ENCODE measurements around the gene SHB.
"Not testable (repeated sequence)": the region's sequence is repeated elsewhere in the genome, so short reads cannot be mapped to it uniquely, and the experiment has no call there.

GRCh38 chr9:37887977-37888583 lies 180.9 kb downstream of the SHB start:
- TF ChIP-seq EZH2 (IDR thresholded peaks at IDR 0.05); FOSL1 (IDR thresholded peaks at IDR 0.05; ENCODE audit: low read depth); SIN3A (IDR thresholded peaks at IDR 0.05; ENCODE audit: low read depth): not testable (repeated sequence)
- TF ChIP-seq, protein P1, sequence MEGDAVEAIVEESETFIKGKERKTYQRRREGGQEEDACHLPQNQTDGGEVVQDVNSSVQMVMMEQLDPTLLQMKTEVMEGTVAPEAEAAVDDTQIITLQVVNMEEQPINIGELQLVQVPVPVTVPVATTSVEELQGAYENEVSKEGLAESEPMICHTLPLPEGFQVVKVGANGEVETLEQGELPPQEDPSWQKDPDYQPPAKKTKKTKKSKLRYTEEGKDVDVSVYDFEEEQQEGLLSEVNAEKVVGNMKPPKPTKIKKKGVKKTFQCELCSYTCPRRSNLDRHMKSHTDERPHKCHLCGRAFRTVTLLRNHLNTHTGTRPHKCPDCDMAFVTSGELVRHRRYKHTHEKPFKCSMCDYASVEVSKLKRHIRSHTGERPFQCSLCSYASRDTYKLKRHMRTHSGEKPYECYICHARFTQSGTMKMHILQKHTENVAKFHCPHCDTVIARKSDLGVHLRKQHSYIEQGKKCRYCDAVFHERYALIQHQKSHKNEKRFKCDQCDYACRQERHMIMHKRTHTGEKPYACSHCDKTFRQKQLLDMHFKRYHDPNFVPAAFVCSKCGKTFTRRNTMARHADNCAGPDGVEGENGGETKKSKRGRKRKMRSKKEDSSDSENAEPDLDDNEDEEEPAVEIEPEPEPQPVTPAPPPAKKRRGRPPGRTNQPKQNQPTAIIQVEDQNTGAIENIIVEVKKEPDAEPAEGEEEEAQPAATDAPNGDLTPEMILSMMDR (IDR thresholded peaks at IDR 0.05 in 2 of 3, conservative IDR thresholded peaks at IDR 0.05 in 1 of 3; ENCODE audit: borderline replicate concordance in 1 of 3, insufficient read depth in 1 of 3, low read depth in 2 of 3, low read length in 2 of 3) = not testable (repeated sequence)
